HFFc6 (cell line): ENCODE data around the gene GNAZ. TPM values are rescaled to one million over a fixed set of nuclear protein-coding genes. Genes with fewer than 3 reads are reported as not detected.

Experiments used
- DNase-seq: peaks from one replicate; pipeline ENCODE4 v3.0.0-alpha.2; 2018
- H3K27ac Mint-ChIP-seq: 2 replicates; pipeline ENCODE4 v1.8.0; 2020; ENCODE audit warnings: mild to moderate bottlenecking, mixed read lengths
- H3K27me3 Mint-ChIP-seq: 2 replicates; pipeline ENCODE4 v1.8.0; 2021; ENCODE audit warnings: mild to moderate bottlenecking, moderate library complexity, mixed read lengths; ENCODE audit not compliant: insufficient read depth
- H3K36me3 Mint-ChIP-seq: 2 replicates; pipeline ENCODE4 v1.8.0; 2021; ENCODE audit warnings: low read depth, mixed read lengths
- H3K4me1 Mint-ChIP-seq: 2 replicates; pipeline ENCODE4 v1.8.0; 2020; ENCODE audit warnings: low read depth, mixed read lengths
- H3K4me3 Mint-ChIP-seq: 2 replicates; pipeline ENCODE4 v1.8.0; 2020; ENCODE audit warnings: mild to moderate bottlenecking, moderate library complexity, mixed read lengths
- H3K9me3 Mint-ChIP-seq: 2 replicates; pipeline ENCODE4 v1.8.0; 2020; ENCODE audit warnings: mild to moderate bottlenecking, mixed read lengths
- CTCF ChIP-seq: fragments of 200-600 bp; sonication (generic); IDR thresholded peaks from 2 replicates; pipeline ENCODE4 v1.5.0; 2021; ENCODE audit warnings: antibody characterized with exemption, mild to moderate bottlenecking
- total RNA-seq, 6 experiments: library from RNA; stranded (reverse); fragmentation: NEBNext Ultra II Directional; extraction: Animal tissue kit (Norgen Biotek cat#: 25700); gene quantifications; 2 replicates in 1 of 6; 3 replicates in 5 of 6; pipeline ENCODE4 v1.2.3, GENCODE V29; 2021

GNAZ gene
- total RNA-seq, 6 experiments from 2014 or later = 19.0 to 22.5 (median 20.1) TPM

- Mint-ChIP-seq H3K27me3 (peaks cover 26% of the 10 kb centered on the region), H3K9me3 (no peaks in the 10 kb centered on the region), H3K4me3 (no peak overlapping the region), H3K4me1 (peaks cover 22% of the 10 kb centered on the region), H3K27ac (no peak overlapping the region), H3K36me3 (no peaks in the 10 kb centered on the region)
- no peak for TF ChIP-seq CTCF
- DNase-seq = no peak
Measured at GRCh38 chr22:23066200-23067022, 3.9 kb upstream of the GNAZ start.

DNA sequence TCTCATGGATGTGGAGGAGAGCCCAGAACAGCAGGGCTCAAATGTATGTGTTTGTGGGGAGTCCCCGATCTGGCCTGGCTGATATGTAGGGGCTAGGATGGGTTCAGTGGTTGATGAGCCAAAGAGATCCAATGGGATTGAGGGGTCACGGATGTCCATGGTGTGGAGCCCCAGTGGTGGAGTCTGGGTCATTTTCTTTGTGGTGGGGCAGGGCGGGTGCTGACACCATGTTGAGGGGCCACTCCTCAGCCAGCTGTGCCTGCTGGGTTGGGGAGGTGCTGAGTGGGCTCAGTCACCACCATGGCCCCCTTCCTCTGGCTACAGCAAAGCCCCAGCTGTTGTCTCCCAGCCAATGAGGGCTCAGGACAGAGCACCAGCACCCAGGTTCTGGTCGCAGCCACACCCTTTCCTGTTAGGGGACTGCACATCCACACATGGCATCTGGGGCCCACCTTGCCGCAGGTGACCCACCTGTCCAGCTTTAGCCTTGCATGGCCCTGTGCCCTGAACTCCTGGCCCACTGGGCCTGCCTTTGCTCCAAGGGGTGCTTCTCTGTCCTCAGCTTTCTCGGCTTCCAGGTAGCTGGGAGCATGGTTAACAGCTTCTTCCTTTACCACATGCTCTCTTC, 3.2 kb upstream of the GNAZ start:
- Mint-ChIP-seq H3K9me3 (no peaks in the 10 kb centered on the region), H3K4me3 (no peak overlapping the region), H3K4me1 (peaks cover 29% of the 10 kb centered on the region), H3K36me3 (no peaks in the 10 kb centered on the region), H3K27ac (no peak overlapping the region), H3K27me3 (peaks cover 19% of the 10 kb centered on the region)
- no peak for TF ChIP-seq CTCF
- no peak for DNase-seq

- H3K4me3 Mint-ChIP-seq = no peak overlapping the region
- no peaks in the 10 kb centered on the region for H3K9me3 Mint-ChIP-seq
- no peaks in the 10 kb centered on the region for H3K36me3 Mint-ChIP-seq
- H3K4me1 Mint-ChIP-seq = peaks cover 35% of the 10 kb centered on the region
- H3K27ac Mint-ChIP-seq = no peak overlapping the region
- H3K27me3 Mint-ChIP-seq = peaks cover 16% of the 10 kb centered on the region
- no peak for TF ChIP-seq CTCF
- DNase-seq = no peak
Measured at GRCh38 chr22:23067691-23068090, 2.6 kb upstream of the GNAZ start.

GRCh38 chr22:23068096-23068831, 2.1 kb upstream of the GNAZ start:
- Mint-ChIP-seq H3K36me3 (no peaks in the 10 kb centered on the region), H3K4me3 (no peak overlapping the region), H3K9me3 (no peaks in the 10 kb centered on the region), H3K27ac (no peak overlapping the region), H3K4me1 (peaks cover 41% of the 10 kb centered on the region), H3K27me3 (peaks cover 16% of the 10 kb centered on the region)
- TF ChIP-seq CTCF = no peak
- DNase-seq = no peak

- no peak overlapping the region for H3K27ac Mint-ChIP-seq
- DNase-seq = no peak
- H3K27me3 Mint-ChIP-seq = peaks cover 13% of the 10 kb centered on the region
- no peak for TF ChIP-seq CTCF
- H3K36me3 Mint-ChIP-seq = no peaks in the 10 kb centered on the region
- H3K4me1 Mint-ChIP-seq = peaks cover 47% of the 10 kb centered on the region
- H3K4me3 Mint-ChIP-seq = peak overlapping the region; percentile 88; the same call in 1 of the 2 replicates
- H3K9me3 Mint-ChIP-seq = no peaks in the 10 kb centered on the region
Measured at GRCh38 chr22:23068832-23069385, 1.4 kb upstream of the GNAZ start.
